Esophagus squamous epithelium (tissue), 4 donors: Measurements from ENCODE around the gene NPY4R2.
"Not testable (repeated sequence)": the region's sequence is repeated elsewhere in the genome, so short reads cannot be mapped to it uniquely, and the experiment has no call there.

Experiments used
- CTCF ChIP-seq, 6 experiments: fragments of 450-650 bp in 4 of 6; fragments of 200-600 bp in 2 of 6; sonication (generic) in 2 of 6; IDR thresholded peaks; one replicate each; pipeline ENCODE4 v1.5.1; 2016 to 2019; ENCODE audit warnings: antibody characterized with exemption in 6 of 6, mild to moderate bottlenecking in 4 of 6, moderate library complexity in 4 of 6
- POLR2A ChIP-seq, 4 donors: fragments of 450-650 bp; IDR thresholded peaks; one replicate each; pipeline ENCODE4 v1.6.1; 2017; ENCODE audit warnings: antibody characterized with exemption in 4 of 4, mild to moderate bottlenecking in 4 of 4, moderate library complexity in 3 of 4

DNA sequence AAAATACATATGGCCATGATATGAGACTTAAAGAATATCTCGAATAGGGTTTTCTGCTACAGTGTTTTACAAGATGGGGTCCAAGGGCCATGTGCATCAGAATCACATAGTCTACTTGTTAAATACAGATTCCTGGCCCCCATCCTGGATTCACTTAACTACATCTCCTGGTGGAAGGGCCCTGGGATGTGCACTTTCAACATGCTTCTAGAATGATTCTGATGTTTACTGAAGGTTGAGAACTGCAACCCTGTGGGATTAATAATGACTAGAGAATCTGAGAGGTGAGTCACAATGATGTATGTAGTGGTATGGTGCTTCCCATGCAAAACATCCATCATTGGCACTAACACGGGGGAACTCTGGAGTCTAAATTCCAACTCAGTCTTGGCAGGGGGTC lies 2.1 kb downstream of the NPY4R2 start:
- not testable (repeated sequence) for TF ChIP-seq CTCF, POLR2A (IDR thresholded peaks at IDR 0.05)
